Activated CD8-positive, alpha-beta memory T cell treated with anti-CD3 and anti-CD28 coated beads for 24 hours (primary cell): ENCODE data around the gene UNC5C.

Source experiments
- DNase-seq: peaks from one replicate; pipeline ENCODE4 v3.0.0-alpha.2; 2020

The UNC5C gene

DNA sequence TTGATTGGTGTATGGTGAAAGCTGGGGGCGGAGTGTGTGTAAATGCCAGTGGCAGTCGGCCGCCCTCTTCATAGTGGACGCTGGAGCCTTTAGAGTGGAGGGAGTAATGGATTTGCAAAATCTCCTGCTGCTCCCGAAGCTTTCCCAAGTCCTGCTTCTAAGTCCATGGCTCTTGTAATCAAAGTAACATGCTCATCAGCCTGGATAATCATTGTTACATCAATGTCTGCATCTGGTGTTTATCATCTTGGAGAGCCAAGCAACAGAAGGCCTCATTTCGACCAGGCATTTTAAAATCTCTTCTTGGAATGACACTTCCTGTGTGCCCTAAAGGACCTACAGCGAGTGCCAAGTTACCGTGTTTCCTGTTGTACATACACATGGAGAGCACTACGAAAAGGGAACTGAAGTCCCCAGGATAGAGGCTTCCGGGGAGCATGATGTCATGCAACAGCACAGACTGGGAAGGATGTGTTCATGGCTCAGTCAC is 32.2 kb downstream of the UNC5C start:
- no peak for DNase-seq

DNA sequence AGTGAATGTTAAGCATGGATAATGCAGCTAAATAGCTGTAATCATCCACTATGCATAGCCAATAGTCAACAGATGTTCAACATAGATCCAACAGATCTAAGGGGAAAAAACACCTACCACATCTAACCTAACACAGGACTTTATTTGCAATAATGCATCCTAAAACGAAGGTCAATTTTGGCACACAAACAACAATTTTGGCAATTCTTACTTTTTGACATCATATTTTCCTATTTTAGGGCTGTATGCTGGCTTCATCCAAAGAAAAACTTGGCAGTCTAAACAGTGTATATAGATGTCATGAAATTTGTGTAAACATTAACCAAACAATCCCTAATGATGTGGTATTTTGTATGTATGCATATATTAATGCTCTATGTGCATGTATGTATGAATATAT is 33.2 kb downstream of the UNC5C start:
- no peak for DNase-seq

DNA sequence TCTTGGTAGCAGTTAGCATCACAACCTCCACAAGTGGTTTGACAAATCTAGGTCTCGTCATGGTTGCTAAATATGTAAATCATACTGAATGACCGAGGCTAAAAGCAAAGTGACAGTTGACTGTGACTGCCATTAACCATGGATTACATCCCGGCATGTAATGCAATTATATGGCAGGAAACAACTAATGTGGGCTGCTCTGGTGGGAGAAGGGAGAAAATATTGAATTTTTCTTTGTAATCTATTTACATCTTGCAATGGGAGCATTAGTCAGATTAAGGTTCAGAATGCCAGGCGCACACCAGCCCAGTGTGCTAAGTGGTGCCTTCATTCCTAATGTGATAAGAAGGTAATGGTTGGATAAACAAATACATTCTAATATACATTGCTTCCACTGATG is 35.8 kb downstream of the UNC5C start:
- no peak for DNase-seq

DNA sequence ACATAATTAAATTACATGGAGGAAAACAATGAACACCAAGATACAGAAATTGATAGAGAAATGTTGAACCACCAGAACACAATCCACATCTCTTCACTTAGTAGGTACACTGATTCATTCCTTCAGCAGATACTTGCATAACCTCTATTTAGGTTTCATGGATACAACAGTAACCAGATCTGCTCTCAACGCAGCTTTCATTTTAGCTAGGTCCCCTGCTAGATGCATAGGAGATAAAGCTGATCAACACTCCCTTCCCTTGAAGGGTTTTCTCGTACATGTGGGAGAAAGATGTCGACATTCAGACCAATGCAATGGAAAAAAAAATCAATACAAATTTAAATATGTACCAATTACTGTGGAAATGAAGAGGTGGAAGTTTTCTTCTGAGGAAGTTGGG is 37.3 kb downstream of the UNC5C start:
- DNase-seq: no peak

DNA sequence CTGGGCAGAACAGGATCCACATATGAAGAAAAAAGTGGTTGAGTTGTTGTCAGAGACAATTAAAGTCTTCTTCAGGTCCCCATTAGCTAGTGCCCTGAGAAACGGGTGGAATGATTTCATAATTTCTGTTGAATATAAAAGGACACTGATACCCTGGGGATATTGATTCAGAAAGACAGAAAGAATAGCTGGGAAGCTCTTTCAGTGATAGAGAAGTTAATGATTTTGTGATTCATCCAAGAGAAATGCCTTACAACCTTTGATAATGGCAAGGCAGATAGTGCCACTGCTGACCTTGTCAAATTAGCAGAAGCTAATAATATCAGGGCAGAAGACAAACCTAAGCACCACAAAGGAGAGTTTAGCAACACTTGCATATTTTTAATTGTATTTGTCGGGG is 37.9 kb downstream of the UNC5C start:
- no peak for DNase-seq

DNA sequence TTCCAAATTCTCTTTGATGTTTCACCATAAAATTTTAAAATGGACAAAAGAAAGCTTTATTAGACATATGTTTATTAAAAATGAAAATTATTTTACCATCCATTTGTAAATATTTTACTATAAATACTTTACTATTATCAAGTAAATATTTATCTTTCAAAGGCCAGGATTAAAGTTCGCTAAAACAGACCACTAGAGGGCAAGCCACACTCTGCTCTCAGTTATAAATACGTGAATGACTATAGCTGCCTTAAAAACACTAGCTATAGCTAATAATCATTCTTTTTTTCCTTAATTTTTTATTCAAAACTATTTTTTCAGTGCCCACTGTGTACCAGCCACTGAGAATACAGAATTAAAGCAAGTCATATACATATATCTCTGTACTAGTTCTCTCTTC is 38.6 kb downstream of the UNC5C start:
- DNase-seq: no peak

DNA sequence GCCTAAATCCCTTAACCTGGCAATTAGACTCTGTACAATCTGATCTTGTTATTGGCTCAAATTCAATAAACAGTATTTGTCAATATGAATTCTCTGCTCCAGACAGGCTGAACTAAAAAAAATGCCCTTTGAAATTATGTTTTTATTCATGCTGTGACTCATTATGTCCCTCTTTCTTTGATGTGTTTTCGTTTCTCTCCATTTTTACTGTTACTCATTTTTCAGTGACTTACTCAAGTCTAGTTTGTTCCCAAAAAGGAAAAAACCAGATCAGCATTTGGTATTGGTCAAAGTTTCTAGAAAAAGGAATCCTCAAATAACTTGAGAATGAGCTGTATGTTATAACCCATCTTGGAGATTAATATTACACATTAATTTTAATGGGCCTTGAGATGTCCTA is 40.4 kb downstream of the UNC5C start:
- no peak for DNase-seq

DNA sequence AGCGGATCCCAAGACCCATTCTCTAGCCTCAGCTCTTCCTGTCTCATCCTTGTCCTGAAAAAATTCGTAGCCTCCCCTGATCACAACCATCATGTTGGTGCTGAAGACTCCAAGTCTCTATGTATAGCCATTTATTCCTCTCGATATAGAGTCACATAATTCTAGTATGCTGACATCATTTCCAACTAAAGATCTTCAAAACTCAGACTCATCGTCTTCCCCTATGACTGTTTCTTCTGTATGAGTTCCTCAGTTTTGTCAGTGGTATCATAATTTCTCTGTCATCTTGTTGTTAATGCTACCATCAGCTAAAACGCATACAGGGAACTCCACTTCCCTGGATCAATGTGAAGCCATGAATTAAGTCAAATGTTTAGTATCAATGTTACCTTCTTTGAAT is 41.2 kb downstream of the UNC5C start:
- no peak for DNase-seq

DNA sequence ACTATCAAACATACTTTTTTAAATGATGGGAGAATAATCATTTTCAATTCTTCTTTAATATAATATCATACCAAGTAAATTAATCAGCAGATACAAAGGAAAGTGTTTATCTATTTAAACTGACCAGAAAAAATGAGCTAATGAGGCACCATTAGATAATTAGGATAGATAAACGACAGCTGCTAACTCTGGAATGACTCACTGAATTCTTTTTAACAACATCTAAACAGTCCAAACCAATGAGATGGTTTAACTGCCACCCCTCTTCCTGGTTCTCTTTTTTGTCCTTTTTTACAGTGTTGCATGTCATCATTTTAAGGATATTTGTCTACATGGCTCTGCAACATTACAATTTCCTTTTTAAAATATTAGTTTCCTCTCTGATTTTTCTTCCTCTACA is 41.6 kb downstream of the UNC5C start:
- no peak for DNase-seq

DNA sequence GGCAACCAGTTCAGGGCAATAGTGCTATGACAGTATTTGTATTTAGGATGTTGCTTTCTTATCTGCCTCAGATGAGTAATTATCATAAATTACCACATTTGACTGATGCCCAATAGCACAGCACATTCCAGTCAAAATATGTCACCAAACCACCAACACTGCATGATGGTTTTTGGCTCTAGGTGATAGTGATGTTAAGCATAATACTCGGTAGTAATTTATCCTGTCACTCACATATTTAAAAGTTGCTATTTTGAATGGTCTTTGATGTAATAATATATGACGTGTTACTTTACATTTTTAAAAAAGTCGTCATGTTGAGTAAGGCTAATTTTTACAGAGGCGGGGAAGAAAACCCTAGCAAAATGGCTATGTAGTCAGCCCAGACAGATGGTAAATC is 42.5 kb downstream of the UNC5C start:
- no peak for DNase-seq

DNA sequence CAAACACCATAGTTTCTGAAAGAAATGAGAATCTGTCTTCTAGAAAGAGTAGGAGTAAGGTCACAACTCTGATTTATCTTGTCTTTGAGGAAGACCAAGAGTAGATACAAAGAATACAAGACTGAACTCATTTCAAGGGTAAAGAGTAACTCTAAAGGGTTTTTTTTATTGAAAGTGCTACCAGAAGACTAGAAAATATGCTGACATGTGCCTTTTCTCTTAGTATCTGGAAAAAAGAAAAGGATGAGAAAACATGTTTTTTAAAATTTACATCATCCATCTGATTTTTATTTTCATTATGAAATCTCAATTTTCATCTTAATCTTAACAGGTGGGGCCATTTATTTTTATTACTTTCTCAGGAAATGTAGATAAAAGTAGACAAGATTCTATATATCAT is 43.0 kb downstream of the UNC5C start:
- DNase-seq: no peak

DNA sequence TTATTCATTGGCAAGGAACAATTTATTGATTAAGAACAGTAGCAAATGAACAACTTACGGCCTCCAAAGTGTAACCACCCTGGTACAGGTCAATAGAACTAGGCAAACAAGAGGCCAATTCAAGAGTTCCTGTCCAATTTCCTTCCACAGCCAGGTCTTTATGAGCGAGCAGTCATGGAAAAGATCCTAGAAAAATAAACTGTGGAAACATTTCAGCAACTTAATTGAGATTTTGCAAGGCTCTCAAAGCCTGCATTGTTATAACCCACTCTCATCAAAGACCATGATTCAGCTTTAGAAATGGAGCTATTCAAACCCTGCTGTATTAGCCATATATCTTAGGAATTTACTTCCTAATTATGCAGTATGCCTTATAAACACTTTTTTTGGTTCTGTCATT is 43.6 kb downstream of the UNC5C start:
- DNase-seq: no peak

DNA sequence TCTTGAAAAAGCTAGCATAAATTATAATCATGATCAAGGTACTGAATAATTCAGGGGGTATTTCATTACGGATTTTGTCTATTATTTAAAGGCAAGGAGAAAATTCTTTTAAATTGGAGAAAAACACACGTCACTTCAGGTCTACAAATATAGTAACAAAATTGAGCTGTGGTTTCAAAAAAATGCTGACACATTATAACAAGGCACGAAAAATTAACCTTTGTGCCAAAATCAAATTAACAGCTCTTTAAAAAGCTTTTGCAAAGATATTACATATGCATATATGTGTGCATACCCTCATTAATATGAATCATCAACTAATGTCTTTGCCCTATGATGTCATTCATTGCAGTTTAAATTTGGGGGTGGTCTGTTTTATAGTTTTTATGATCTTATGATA is 44.3 kb downstream of the UNC5C start:
- no peak for DNase-seq

DNA sequence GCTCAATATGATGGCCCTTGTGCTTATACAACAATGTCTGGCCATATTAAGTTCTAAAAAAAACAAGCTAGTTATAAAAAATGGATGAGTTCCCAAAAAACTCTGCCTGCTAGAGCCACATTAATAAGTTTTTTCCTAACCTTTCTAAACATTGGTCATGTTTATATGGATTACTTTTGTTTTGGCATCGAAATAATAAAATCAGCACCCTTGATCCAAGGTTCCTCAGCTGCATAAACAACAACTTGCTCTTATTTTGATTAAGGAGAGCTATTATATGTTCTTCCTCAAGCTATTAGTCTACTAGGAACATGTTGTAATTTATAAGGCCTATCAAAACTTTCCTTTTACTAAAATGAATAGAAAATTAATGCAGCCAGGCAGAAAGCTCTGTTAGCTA is 48.4 kb downstream of the UNC5C start:
- DNase-seq: no peak

DNA sequence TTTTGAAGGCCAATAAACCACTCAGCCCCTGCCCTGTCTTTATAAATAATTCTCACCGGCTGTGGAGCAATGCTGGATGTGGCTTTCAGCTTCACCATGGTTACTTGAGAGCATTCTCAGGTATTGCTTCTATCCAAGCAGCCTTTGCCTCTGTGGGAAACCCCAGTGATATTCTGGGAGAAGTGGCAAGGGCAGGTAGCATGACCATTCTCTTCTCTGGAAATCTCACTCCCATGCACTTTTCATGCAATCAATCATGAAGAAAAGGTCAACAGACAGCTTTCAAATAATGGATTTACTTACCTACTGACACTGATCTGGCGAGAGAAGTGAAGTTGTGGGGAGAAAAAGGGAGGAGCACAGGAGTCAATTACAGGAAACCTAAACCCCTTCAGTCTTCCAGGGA is 49.5 kb downstream of the UNC5C start:
- DNase-seq: no peak

DNA sequence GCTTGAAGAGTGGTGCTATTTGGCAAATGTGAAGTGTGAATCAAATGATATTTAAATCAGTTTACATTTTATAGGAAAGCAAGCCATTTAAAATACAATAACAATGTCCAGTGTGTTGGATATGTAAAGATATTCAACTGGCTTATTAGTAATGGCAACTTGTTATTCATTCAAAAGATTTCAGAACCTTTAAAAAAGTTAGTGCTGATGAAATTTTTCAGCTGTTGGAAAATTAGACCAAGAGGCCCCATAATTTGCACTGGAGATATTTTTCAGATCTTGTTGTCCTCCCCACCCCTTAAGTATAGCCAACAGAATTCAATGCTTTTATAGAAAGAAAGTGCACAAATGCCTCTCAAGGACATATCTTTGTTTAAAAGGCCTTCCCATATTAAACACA is 54.6 kb downstream of the UNC5C start:
- no peak for DNase-seq

DNA sequence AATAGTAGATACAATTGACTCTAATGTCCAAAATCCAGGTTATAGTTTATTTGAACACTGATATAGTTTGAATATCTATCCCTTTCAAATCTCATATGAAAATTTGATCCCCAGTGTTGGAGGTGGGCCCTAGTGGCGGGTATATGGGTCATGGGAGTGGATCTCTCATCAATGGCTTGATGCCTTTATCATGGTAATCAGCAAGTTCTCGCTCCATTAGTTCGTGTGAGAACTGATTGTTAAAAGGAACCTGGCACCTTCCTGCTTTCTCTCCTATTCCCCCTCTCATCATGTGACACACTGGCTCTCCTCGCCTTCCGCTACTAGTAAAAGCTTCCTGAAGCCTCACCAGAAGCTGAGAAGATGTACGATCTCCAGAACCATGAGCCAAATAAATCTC is 70.1 kb downstream of the UNC5C start:
- DNase-seq: no peak

DNA sequence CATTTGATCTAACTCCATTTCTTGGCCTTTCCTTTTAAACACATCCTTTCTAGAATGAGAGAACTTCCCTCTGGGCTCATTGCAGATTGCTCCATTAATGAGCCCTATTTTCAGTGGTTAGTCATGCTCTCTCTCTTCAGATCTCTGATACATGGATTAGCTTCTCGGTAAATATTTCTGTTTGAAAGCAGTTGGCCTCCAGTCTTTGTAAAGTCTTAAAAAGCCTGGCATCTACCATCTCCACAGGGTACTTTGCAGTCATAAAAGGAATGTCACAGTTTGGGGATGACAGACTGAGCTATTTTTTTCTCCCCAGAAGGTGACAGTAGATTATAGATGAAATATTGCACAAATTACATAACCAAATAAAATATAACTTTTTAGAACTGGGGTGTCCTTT is 72.7 kb downstream of the UNC5C start:
- DNase-seq: no peak

DNA sequence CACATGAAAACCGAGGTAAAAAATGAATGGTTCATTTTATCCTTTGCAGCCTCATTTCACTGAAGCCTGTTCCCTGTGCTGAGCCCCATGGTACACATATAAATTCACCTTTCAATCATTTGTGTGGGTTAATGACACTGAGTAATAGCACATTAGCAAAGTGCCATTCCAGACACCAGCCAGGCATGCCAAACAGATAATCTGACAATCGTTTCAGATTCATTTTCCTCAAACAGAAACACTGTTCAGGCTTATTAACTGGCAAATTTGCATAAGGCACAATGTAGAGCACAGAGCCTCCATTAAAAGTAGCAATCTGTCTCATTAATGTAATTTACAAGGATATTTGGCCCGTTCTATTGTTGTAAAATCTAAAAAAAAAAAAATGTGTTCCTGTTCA is 76.2 kb downstream of the UNC5C start:
- no peak for DNase-seq

DNA sequence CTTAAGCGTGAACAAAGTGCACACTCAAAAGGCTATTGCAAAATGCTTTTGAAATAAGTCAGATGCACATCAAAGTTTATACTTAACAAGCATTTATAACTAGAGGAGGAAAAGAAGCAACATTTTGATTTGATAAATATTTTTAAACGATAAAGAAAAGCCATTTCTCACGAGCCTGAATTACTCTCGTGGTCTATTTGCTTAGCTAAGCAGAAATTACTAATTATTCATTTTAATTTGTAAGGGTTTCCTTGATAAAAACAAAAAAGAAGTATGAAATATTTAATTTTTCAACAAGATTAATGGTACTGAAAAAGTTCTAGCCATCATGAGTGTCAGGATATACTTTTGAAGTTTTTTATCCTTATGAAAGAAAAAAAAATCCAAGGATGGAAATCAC is 78.2 kb downstream of the UNC5C start:
- no peak for DNase-seq

DNA sequence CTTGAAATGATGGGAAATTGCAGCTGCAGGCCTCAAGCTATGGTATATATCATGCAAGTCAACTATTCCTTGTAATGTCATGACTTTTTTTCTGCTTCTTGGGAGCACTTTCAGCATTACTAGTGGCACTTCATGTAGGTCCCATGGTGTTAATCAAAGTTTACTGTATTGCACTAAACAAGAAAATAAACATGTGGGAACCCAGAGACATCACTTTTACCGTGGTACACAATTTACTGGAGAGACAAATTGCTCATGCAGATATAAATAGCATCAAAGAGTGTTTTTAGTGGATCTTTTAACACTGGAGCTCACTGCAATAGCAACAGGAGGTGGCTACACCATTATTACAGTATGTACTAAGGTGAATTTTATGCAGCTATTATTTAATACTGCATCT is 79.2 kb downstream of the UNC5C start:
- no peak for DNase-seq

DNA sequence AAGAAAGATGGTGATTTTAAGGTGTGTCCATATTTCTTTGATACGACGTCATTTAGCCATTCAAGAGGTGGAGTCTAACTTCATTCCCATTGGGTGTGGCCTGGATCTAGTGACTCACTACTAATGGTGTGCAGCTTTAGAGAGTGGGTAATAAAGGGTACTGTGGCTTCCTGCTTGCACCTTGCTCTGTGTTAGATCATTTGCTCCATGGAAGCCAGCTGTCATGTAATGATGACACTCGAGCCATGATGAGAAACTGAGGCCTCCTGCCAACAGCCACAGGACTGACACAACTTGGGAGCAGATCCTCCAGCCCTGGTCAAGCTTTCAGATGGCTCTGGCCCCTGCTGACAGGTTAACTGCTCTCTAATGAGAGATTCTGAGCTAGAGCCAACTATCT is 82.0 kb downstream of the UNC5C start:
- no peak for DNase-seq

DNA sequence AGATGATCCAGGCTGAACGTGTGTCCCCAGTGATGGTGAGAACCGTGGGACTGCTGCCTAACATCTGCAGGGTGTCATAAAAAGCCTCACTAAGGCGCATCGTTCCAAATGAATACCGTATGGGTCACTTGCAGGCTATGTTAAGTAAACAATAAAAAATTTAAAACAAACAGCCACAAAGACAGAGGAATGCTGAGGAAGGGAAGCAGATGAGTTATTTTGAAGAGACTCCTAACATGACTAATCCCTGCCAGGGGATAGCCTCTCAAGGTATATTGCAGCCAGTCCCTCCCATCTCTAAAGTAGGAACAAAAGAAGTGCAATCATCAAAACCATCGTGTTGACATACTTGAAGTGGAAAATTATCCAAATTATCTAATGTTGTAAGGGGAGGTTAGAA is 83.8 kb downstream of the UNC5C start:
- no peak for DNase-seq

DNA sequence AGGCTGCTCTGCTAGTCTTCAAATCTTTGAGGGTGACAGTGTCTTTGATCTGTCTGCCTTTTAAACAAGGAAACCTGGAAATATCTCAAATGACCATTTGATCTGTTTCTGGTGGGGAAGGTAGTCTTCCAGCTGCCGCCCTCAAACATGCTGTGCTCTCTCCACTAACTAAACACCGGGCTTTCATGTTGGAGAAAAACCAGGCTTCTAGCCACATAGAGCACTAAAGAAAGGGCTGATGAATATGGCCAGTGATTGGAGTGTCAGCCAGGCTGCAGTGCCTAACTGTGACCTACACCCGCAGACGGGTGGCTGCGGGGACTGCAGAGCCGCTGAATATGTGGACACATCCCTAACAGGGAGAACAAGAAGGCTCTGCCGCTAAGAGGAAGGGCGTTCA is 85.9 kb downstream of the UNC5C start:
- DNase-seq: no peak

DNA sequence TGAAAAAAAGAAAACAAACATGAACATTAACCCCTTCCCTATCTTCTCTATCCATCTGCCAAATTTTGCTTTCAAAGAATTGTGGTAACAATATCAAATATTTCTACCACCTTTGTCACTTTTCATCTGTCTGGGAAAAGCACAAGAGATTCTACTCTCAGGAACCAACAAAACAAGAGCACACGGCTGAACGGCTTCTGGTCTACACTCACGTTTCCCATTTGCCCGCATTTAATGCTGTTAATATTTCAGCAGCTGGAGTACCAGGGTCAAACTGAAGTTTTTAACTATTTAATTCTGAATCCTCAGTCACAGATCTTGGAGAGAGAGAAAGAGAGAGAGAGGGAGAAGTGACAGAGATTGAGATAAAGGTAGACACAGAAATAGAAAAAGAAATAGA is 91.4 kb downstream of the UNC5C start:
- DNase-seq: no peak

DNA sequence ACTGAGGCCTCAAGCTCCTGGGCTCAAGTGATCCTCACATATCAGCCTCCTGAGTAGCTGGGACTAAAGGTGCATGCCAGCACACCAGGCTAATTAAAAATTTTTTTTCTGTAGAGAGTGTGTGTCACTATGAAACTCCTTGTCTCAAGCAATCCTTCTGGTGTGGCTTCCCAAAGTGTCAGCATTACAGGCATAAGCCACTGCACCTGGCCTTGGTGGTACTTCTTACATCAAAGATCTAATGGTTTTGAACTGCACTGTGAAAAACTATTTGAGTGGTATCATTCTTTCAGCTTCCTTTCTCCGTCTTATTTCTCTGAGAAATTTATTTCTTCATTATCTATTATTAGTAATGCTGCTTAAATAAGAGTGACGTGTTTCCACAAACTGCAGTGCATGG is 98.5 kb downstream of the UNC5C start:
- DNase-seq: no peak
